GM19467 (cell line): ENCODE results near the gene SUV39H1.
"Not testable (repeated sequence)": the region's sequence is repeated elsewhere in the genome, so short reads cannot be mapped to it uniquely, and the experiment has no call there.

ENCODE experiments used
- ATAC-seq: cut with Tn5 transposase; IDR thresholded peaks from one replicate; pipeline ENCODE4 v1.9.1; 2021; ENCODE audit warnings: mild to moderate bottlenecking, moderate library complexity; ENCODE audit not compliant: unreplicated experiment

The SUV39H1 gene

GRCh38 chrX:48696301-48696908 is at the start of gene SUV39H1:
TSS of gene SUV39H1 (plus strand) at chrX:48696734. CDS start at chrX:48696785, 51 bp downstream.
- ATAC-seq: peak; percentile 84

- no peak for ATAC-seq
Measured at GRCh38 chrX:48648336-48648751, 48.2 kb upstream of the SUV39H1 start.

GRCh38 chrX:48649102-48649501 is 47.4 kb upstream of the SUV39H1 start:
- no peak for ATAC-seq

GRCh38 chrX:48652055-48652579 is 44.4 kb upstream of the SUV39H1 start:
- ATAC-seq: not testable (repeated sequence)

GRCh38 chrX:48654746-48655145 is 41.8 kb upstream of the SUV39H1 start:
- ATAC-seq: not testable (repeated sequence)

- ATAC-seq: not testable (repeated sequence)
Measured at GRCh38 chrX:48659686-48660085, 36.8 kb upstream of the SUV39H1 start.

- ATAC-seq: no peak
Measured at GRCh38 chrX:48663241-48663640, 33.3 kb upstream of the SUV39H1 start.

- no peak for ATAC-seq
Measured at GRCh38 chrX:48664156-48664555, 32.4 kb upstream of the SUV39H1 start.

GRCh38 chrX:48665991-48666390 is 30.5 kb upstream of the SUV39H1 start:
- ATAC-seq: no peak

- no peak for ATAC-seq
Measured at GRCh38 chrX:48666649-48667048, 29.9 kb upstream of the SUV39H1 start.

- no peak for ATAC-seq
Measured at GRCh38 chrX:48667509-48667908, 29.0 kb upstream of the SUV39H1 start.

- ATAC-seq: not testable (repeated sequence)
Measured at GRCh38 chrX:48668187-48668586, 28.3 kb upstream of the SUV39H1 start.

- peak; percentile 81 for ATAC-seq
Measured at GRCh38 chrX:48676106-48676892, 20.2 kb upstream of the SUV39H1 start.

GRCh38 chrX:48676893-48677270 is 19.7 kb upstream of the SUV39H1 start:
- peak; percentile 4 for ATAC-seq

GRCh38 chrX:48677516-48677915 is 19.0 kb upstream of the SUV39H1 start:
- ATAC-seq: no peak

GRCh38 chrX:48680467-48680866 is 16.1 kb upstream of the SUV39H1 start:
- not testable (repeated sequence) for ATAC-seq

- ATAC-seq: not testable (repeated sequence)
Measured at GRCh38 chrX:48680925-48681324, 15.6 kb upstream of the SUV39H1 start.

- no peak for ATAC-seq
Measured at GRCh38 chrX:48681539-48682183, 14.9 kb upstream of the SUV39H1 start.

GRCh38 chrX:48682795-48683194 is 13.7 kb upstream of the SUV39H1 start:
- ATAC-seq: not testable (repeated sequence)

- peak; percentile 76 for ATAC-seq
Measured at GRCh38 chrX:48683411-48683982, 13.0 kb upstream of the SUV39H1 start, which contains the start of gene WAS. TSS of gene WAS (plus strand) at chrX:48683799. CDS start at chrX:48683854, 55 bp downstream.

GRCh38 chrX:48684134-48684533 is 12.4 kb upstream of the SUV39H1 start:
- no peak for ATAC-seq
